GM06990 (cell line): ENCODE results near the gene BMP7.

Experiments used
- DNase-seq: peaks from one replicate; pipeline ENCODE4 v3.0.0-alpha.2; 2011; ENCODE audit not compliant: insufficient read length; ENCODE audit errors: extremely low read depth
- H3K27me3 ChIP-seq: replicated peaks from 2 replicates; pipeline ENCODE4 v1.6.0; 2011; ENCODE audit warnings: low read length; ENCODE audit not compliant: control insufficient read depth, insufficient read depth
- H3K36me3 ChIP-seq: 2 replicates; pipeline ENCODE4 v1.5.1; 2011; ENCODE audit warnings: low read length; ENCODE audit not compliant: control insufficient read depth, insufficient read depth
- H3K4me3 ChIP-seq: replicated peaks from 2 replicates; pipeline ENCODE4 v1.5.1; 2011; ENCODE audit warnings: low read depth, mild to moderate bottlenecking, control low read depth, low read length
- CTCF ChIP-seq: IDR thresholded peaks from 2 replicates; pipeline ENCODE4 v1.5.1; 2011; ENCODE audit warnings: low read length, control low read depth, mild to moderate bottlenecking, inconsistent platforms; ENCODE audit not compliant: insufficient read depth, poor library complexity, severe bottlenecking

Gene BMP7

DNA sequence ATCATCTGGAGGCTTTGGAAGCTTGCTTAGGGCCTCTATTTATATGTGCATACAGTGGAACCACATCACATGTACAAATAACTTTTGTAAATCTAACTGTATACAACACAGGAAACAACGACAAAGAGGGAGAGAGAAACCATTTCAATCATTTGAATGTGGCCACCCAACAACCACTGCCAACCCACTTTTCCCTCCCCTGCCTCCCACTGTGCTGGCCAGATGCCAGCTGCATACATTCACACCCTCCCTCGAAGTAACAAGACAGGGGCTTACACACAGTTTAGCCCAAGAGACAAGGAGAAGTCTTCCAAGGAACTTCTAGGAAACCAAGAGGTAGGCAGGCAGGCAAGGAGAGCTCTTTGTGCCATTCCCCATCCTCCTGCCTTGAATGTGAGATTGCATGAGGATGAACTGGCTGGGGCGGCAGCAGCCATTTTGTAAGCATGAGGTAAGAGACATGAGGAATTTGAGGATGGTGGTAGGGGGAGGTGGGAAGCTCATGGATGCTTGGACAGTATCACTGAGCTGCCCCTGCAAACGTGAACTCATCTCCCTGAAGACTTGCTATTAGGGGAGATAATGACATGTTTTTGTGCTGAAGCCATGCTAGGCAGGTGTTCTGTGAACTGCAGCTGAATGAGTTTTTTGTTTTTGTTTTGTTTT lies 18.2 kb downstream of the BMP7 start:
- Histone ChIP-seq H3K27me3 (no peaks in the 10 kb centered on the region; the same call in 1 of the 2 replicates), H3K4me3 (no peak overlapping the region), H3K36me3 (no peaks in the 10 kb centered on the region)
- no peak for DNase-seq
- TF ChIP-seq CTCF: no peak

DNA sequence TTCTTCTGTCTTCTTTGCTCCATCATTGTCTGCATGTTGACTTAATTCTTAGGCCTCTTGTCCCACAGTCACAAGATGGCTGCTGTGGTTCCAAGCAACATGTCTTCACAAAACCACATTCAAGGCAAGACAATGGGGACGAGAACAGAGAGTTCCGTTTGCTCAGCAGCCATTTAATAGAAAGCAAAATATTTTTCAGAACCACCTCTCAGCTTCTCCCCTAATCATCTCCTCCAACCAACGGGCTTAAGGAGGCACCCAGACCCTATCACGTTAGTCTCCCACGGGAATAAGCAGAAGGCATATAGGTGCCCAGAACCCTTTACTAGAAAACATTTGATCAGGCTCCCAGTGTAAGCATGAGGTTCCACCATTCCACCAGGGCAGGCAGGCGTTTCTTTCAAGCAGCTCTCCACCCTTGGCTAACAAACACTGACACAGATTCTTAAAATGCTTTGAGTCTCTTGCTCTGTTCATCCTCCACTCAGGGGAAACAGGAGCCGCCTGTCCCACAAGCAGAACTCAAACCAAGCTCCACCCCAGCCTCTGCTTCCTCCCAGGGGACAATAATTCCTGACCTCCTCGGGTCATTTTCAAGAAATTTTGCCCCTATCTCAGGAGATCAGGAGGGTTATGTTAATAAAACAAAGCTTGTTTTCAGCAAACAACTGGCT lies 19.0 kb downstream of the BMP7 start:
- no peak for DNase-seq
- TF ChIP-seq CTCF: no peak
- H3K27me3 ChIP-seq: no peaks in the 10 kb centered on the region; the same call in 1 of the 2 replicates
- no peaks in the 10 kb centered on the region for H3K36me3 ChIP-seq
- no peak overlapping the region for H3K4me3 ChIP-seq

DNA sequence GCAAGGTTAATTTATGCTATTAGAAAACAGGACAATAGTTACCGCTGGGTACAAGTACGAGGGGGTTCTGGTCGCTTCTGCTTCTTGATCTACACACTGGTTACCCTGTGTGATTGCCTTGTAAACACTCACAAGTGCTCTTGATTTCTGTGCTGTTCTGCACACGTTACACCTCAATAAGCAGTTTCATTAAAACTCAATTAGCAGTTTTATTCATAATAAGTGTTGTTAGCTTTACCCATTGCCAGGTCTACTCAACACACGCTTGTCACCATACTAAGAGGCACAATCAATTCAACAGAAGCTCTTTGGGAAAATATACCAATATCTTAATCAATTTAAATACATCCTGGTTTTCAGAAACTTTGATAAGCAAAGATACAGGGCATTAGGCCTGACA lies 20.4 kb downstream of the BMP7 start:
- no peak overlapping the region for H3K4me3 ChIP-seq
- no peak for TF ChIP-seq CTCF
- H3K27me3 ChIP-seq: no peaks in the 10 kb centered on the region; the same call in none of the 2 replicates
- DNase-seq: no peak
- H3K36me3 ChIP-seq: no peaks in the 10 kb centered on the region

GRCh38 chr20:57244627-57245214 lies 21.7 kb downstream of the BMP7 start:
- H3K27me3 ChIP-seq: no peaks in the 10 kb centered on the region; the same call in 1 of the 2 replicates
- no peaks in the 10 kb centered on the region for H3K36me3 ChIP-seq
- no peak overlapping the region for H3K4me3 ChIP-seq
- TF ChIP-seq CTCF: peak; percentile 8
- no peak for DNase-seq

GRCh38 chr20:57244221-57244585 lies 22.2 kb downstream of the BMP7 start:
- no peaks in the 10 kb centered on the region for H3K36me3 ChIP-seq
- no peak for TF ChIP-seq CTCF
- H3K4me3 ChIP-seq: no peak overlapping the region
- H3K27me3 ChIP-seq: no peaks in the 10 kb centered on the region; the same call in 1 of the 2 replicates
- no peak for DNase-seq
